Ishikawa (cell line): ENCODE data around the gene ZNF763.
"Not testable (repeated sequence)": the region's sequence is repeated elsewhere in the genome, so short reads cannot be mapped to it uniquely, and the experiment has no call there.

Experiments used
- EP300 ChIP-seq: IDR thresholded peaks from 2 replicates; pipeline ENCODE4 v1.6.1; 2012; ENCODE audit warnings: borderline replicate concordance
- RAD21 ChIP-seq: IDR thresholded peaks from 2 replicates; pipeline ENCODE4 v1.6.1; 2012; ENCODE audit warnings: low read depth
- YY1 ChIP-seq: IDR thresholded peaks from 2 replicates; pipeline ENCODE4 v1.6.1; 2012; ENCODE audit warnings: low read depth
- TF ChIP-seq, protein P1 (sequence below): IDR thresholded peaks from 2 replicates; pipeline ENCODE4 v1.6.1; 2012; ENCODE audit warnings: low read depth, mild to moderate bottlenecking

DNA sequence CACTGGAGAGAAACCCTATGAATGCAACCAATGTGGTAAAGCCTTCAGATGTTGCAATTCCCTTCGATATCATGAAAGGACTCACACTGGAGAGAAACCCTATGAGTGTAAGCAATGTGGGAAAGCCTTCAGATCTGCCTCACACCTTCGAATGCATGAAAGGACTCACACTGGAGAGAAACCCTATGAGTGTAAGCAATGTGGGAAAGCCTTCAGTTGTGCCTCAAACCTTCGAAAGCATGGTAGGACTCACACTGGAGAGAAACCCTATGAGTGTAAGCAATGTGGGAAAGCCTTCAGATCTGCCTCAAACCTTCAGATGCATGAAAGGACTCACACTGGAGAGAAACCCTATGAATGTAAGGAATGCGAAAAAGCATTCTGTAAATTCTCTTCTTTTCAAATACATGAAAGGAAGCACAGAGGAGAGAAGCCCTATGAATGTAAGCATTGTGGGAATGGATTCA, 15.2 kb upstream of the ZNF763 start:
- TF ChIP-seq YY1, RAD21, EP300: not testable (repeated sequence)
- TF ChIP-seq, protein P1, sequence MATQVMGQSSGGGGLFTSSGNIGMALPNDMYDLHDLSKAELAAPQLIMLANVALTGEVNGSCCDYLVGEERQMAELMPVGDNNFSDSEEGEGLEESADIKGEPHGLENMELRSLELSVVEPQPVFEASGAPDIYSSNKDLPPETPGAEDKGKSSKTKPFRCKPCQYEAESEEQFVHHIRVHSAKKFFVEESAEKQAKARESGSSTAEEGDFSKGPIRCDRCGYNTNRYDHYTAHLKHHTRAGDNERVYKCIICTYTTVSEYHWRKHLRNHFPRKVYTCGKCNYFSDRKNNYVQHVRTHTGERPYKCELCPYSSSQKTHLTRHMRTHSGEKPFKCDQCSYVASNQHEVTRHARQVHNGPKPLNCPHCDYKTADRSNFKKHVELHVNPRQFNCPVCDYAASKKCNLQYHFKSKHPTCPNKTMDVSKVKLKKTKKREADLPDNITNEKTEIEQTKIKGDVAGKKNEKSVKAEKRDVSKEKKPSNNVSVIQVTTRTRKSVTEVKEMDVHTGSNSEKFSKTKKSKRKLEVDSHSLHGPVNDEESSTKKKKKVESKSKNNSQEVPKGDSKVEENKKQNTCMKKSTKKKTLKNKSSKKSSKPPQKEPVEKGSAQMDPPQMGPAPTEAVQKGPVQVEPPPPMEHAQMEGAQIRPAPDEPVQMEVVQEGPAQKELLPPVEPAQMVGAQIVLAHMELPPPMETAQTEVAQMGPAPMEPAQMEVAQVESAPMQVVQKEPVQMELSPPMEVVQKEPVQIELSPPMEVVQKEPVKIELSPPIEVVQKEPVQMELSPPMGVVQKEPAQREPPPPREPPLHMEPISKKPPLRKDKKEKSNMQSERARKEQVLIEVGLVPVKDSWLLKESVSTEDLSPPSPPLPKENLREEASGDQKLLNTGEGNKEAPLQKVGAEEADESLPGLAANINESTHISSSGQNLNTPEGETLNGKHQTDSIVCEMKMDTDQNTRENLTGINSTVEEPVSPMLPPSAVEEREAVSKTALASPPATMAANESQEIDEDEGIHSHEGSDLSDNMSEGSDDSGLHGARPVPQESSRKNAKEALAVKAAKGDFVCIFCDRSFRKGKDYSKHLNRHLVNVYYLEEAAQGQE: not testable (repeated sequence)
